Measurements from ENCODE around the gene HOXC11.

HOXC11 gene

GRCh38 chr12:53960187-53961024 lies 12.5 kb upstream of the HOXC11 start:
- DNase-seq = no peak

GRCh38 chr12:53961025-53961761 lies 11.7 kb upstream of the HOXC11 start:
- peak; percentile 78 for DNase-seq

GRCh38 chr12:53963005-53963404 lies 9.9 kb upstream of the HOXC11 start:
- no peak for DNase-seq

GRCh38 chr12:53963434-53964314 lies 9.3 kb upstream of the HOXC11 start:
- DNase-seq = no peak

GRCh38 chr12:53964315-53964713 lies 8.6 kb upstream of the HOXC11 start:
- no peak for DNase-seq

- DNase-seq = no peak
Observed at GRCh38 chr12:53965281-53966084, 7.4 kb upstream of the HOXC11 start.

GRCh38 chr12:53966085-53966384 lies 6.9 kb upstream of the HOXC11 start:
- DNase-seq = no peak

GRCh38 chr12:53966385-53967133 lies 6.4 kb upstream of the HOXC11 start:
- DNase-seq = peak; percentile 75

GRCh38 chr12:53967421-53967925 lies 5.5 kb upstream of the HOXC11 start:
- no peak for DNase-seq

GRCh38 chr12:53968214-53969127 lies 4.5 kb upstream of the HOXC11 start:
- no peak for DNase-seq

GRCh38 chr12:53969588-53970259 lies 3.2 kb upstream of the HOXC11 start:
- DNase-seq = no peak

- DNase-seq = no peak
Observed at GRCh38 chr12:53970451-53970850, 2.5 kb upstream of the HOXC11 start.

- DNase-seq = no peak
Observed at GRCh38 chr12:53971129-53971528, 1.8 kb upstream of the HOXC11 start.

- no peak for DNase-seq
Observed at GRCh38 chr12:53971686-53972085, 1.2 kb upstream of the HOXC11 start.

- no peak for DNase-seq
Observed at GRCh38 chr12:53972152-53972702, 699 bp upstream of the HOXC11 start.

GRCh38 chr12:53973236-53974042 lies 513 bp downstream of the HOXC11 start:
- no peak for DNase-seq

- no peak for DNase-seq
Observed at GRCh38 chr12:53974084-53975063, 1.4 kb downstream of the HOXC11 start, which contains the start of gene HOTAIR. Gene HOTAIR (minus strand): TSS chr12:53974954.
